ENCODE measurements around the gene STAT5B.
"Not testable (repeated sequence)": the region's sequence is repeated elsewhere in the genome, so short reads cannot be mapped to it uniquely, and the experiment has no call there.

The STAT5B gene

DNA sequence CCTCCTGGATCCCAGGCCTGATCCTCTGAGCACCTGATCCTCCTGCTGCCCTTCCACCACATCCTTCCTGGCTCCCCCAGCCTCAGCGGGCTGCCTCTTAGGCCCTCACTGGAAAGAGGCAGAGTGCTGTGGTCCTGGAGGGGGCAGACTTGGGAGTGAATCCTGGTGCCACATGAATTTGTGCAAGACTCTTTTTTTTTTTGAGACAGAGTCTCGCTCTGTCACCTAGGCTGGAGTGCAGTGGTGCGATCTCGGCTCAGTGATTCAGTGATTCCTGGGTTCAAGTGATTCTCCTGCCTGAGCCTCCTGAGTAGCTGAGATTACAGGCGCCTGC, 84.9 kb downstream of the STAT5B start:
- no peak for DNase-seq

- no peak for DNase-seq
Observed at GRCh38 chr17:42190491-42191274, 85.5 kb downstream of the STAT5B start.

DNA sequence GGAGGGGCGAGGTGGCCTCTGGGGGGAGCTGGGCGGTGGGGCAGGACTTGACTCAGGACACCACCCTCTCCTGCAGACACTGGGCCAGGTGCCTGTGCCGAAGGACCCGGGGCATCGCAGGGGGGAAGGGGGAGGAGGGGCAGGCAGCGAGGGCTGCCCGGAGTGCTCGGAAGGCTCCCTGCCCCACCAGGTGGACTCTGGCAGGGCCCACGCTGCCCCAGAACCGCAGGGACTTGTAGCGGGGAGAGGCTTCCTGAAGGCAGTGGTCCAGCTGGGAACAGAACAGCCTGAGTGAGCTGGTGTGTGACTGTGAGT, 86.6 kb downstream of the STAT5B start:
- DNase-seq: no peak

- peak; percentile 60 for DNase-seq
Observed at GRCh38 chr17:42188749-42189650, 87.2 kb downstream of the STAT5B start.

GRCh38 chr17:42187833-42188232, 88.4 kb downstream of the STAT5B start:
- no peak for DNase-seq

DNA sequence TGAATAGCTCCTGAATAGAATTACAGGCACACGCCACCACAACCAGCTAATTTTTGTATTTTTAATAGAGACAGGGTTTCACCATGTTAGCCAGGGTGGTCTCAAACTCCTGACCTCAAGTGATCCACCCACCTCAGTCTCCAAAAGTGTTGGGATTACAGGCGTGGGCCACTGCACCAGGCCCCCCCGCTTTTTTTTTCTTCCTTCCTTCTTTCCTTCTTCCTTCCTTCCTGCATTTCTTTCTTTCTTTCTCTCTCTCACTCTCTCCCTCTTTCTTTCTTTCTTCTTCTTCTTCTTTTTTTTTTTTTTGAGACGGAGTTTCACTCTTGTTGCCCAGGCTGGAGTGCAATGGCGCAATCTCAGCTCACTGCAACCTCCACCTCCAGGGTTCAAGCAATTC, 90.0 kb downstream of the STAT5B start:
- not testable (repeated sequence) for DNase-seq

DNA sequence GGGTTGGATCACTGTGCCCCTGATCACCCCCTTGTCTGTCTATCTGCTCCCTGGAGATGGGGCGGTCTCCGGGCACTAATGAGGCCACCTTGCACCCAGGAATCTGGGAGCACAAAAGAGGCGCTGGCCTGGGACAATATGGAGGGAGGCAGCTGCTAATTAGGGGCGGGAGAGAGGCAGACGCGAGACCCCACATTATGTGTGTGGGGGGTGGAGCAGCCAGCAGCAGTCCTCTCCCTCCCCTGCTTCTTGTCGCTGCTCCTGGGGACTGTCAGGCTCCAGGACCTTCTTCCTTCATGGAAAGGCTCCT, 90.6 kb downstream of the STAT5B start:
- DNase-seq: no peak

- peak; percentile 69 for DNase-seq
Observed at GRCh38 chr17:42184713-42185620, 91.2 kb downstream of the STAT5B start, which contains the start of gene HCRT. Gene HCRT, minus strand, starts transcription at chr17:42185452. Its CDS starts 87 bp downstream, at chr17:42185365.

DNA sequence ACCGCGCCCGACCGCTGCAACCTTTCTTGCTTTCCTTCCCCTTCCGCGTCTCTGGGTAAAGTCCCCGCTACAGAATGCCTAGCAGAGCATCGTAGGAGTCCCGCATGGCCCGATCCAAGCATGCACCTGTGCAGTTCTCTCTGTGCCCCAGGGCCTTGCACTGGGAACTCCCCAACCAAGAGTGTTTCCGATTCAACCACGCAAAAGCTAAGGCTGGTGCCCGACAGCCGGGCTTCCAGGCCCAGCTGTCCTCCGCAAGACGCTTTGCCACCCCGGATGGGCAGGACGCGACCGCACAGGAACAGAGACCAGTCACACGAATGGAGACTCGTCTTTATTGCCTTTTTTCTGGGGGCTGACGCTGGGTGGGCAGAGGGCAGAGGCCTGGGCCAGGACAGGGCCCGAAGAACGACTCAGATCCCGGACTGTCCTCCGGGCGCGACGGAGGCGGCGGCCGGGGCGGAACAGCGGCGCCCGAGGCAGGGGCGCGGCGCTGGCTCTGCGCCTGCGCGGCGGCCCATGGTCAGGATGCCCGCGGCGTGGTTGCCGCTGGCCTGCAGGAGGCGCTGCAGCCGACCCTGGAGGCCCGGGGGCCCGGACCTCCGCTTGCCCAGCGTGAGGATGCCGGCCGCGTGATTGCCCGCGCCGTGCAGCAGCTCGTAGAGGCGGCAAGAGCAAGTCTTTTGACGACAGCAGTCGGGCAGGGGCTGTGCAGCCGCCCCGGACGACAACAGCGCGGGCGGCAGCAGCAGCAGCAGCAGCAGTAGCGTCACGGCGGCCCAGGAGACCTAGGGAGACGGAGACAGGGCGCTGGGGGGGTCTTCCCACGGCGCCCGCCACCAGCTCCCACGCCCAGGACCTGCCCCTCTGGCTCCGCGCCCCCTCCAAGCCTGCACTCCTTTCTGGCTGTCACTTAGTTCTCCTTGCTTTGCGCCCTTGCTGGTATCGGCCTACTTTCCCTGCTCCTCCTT, 92.2 kb downstream of the STAT5B start:
- peak; percentile 75 for DNase-seq

DNA sequence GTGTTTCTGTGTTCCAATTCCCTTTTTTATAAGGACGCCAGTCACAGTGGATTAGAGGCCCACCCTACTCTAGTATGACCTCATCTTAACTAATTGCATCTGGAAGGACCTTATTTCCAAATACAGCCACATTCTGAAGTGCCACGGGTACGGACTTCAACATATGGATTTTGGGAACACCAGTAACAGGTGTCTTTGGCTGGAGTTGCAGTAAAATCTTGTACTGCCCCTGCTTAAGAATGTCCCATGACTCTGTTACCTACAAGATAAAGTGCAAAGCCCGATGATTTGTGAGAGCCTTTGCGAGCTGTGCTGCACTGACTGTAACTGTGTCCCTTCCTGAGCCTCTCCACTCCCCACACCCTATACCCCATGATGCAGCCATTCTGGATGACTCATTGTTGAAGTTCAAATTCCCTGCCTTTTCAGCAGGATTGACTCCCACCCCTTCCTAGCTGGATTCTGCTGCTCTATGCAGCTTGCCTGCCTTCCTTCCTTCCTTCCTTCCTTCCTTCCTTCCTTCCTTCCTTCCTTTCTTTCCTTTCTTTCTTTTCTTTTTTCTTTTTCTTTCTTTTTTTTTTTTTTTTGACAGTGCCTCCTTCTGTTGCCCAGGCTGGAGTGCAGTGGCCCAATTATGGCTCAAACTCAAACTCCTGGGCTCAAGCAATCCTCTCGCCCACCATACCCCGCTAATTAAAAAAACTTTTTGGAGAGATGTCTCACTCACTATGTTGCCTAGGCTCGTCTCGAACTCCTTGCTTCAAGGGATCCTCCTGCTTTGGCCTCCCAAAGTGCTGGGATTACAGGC, 93.1 kb downstream of the STAT5B start:
- peak; percentile 64 for DNase-seq

GRCh38 chr17:42181851-42182207, 94.4 kb downstream of the STAT5B start:
- no peak for DNase-seq

GRCh38 chr17:42180922-42181850, 95.0 kb downstream of the STAT5B start, which contains the start of gene KCNH4:
Gene KCNH4, minus strand, starts transcription at chr17:42181142. Its CDS starts 197 bp downstream, at chr17:42180945.
- peak; percentile 96 for DNase-seq

DNA sequence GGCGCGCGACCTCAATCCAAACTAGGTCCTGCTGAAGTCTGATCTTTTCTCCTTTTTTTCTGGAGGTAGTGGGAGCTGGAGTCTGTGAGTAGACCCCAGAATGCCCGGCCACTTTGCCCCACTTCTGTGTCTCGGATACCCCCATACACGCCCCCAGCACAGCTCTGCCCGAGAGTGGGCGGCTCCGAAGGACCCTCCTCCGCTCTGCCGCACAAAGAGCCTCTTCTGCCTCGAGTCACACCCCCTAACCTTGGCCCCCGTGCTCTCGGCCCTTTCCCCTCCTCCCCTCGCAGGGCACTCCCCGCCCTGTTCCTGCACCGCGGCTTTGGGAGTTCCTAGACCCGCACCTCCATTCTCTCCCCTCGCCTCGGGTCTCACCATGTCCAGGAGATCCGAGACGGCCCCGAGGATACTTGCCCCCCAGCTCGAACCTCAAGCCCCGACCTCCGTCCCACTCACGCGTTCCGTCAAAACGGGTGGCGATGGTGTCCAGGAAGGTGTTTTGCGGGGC, 95.7 kb downstream of the STAT5B start:
- no peak for DNase-seq

DNA sequence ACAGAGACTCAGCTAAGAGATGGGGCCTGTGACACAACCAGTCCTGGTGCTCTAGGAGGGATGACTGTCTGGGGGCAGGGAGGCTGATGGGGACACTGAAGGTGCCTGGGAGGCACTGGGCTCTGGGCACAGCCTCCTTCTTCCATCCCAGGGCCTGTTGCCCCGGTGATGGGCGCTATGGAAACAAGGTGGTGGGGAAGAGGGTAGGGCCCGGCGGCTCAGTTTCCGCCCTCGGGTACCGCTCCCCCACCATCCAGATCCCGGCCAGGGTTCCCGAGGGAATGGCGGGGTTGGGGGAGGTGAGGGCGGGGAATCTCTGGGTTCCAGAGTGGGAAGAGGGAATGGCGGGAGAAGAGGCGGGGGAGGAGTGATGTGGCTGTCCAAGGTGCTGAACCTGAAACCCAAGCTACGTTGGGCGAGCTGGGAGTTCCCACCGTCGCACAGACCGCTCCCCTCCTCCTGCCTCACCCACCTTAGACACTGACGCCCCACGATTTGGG, 96.2 kb downstream of the STAT5B start:
- no peak for DNase-seq

GRCh38 chr17:42179335-42179734, 96.9 kb downstream of the STAT5B start:
- DNase-seq: peak; percentile 31

DNA sequence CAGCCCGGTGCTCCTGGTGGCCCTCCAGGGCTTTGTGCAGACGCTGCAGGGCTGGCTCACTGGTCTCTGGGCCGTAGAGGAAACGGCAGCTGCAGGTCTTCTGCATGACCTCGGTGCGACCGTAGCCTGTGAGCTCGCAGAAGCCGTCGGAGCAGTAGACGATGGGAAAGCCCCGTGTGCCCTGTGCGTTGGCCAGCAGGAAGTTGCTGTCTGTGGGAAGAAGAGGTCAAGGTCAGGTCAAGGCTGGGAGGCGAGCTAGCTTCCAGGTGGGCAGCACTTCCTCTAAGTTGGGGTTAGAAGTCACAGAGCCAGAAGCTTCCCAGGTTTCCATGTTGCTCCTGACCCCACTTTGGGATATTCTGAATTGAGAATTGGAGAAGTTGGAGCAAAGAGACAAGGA, 97.4 kb downstream of the STAT5B start:
- peak; percentile 83 for DNase-seq

GRCh38 chr17:42177684-42178083, 98.5 kb downstream of the STAT5B start:
- DNase-seq: no peak

GRCh38 chr17:42174126-42174783, 101.9 kb downstream of the STAT5B start:
- no peak for DNase-seq

DNA sequence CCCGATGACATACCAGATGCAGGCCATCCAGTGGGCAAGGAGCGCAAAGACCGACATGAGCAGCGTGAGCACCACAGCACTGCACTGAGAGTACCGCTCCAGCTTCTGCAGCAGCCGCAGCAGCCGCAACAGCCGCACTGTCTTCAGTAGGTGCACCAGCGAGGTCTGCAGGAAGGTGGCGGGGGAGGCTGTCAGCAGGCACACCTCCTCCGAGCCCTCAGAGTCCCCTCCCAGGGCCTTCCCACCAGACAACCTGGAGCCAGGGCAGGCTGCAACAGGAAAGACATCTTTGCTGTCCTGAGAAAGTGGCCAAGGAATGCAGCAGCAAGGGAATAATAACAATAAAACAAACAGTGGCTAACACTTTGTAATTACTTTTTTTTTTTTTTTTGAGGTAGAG, 104.4 kb downstream of the STAT5B start:
- DNase-seq: no peak
